ENCODE results near the gene MACROD2.
A peak's percentile ranks its signal among the peaks of the same experiment; 100 is the strongest.
"Not testable (repeated sequence)": the region's sequence is repeated elsewhere in the genome, so short reads cannot be mapped to it uniquely, and the experiment has no call there.

The MACROD2 gene

GRCh38 chr20:15487030-15487429, 1491.7 kb downstream of the MACROD2 start:
- peak; percentile 75 for DNase-seq

- DNase-seq = no peak
Measured at GRCh38 chr20:15487682-15488081, 1492.4 kb downstream of the MACROD2 start.

- DNase-seq = no peak
Measured at GRCh38 chr20:15491575-15491974, 1496.3 kb downstream of the MACROD2 start.

- DNase-seq = no peak
Measured at GRCh38 chr20:15494851-15495250, 1499.5 kb downstream of the MACROD2 start.

- DNase-seq = no peak
Measured at GRCh38 chr20:15496501-15497039, 1501.3 kb downstream of the MACROD2 start.

- DNase-seq = no peak
Measured at GRCh38 chr20:15498926-15499325, 1503.6 kb downstream of the MACROD2 start.

- no peak for DNase-seq
Measured at GRCh38 chr20:15506311-15506710, 1511.0 kb downstream of the MACROD2 start.

GRCh38 chr20:15507151-15507550, 1511.8 kb downstream of the MACROD2 start:
- DNase-seq = no peak

- no peak for DNase-seq
Measured at GRCh38 chr20:15511551-15511950, 1516.2 kb downstream of the MACROD2 start.

GRCh38 chr20:15512916-15513315, 1517.6 kb downstream of the MACROD2 start:
- peak; percentile 9 for DNase-seq

- DNase-seq = no peak
Measured at GRCh38 chr20:15515691-15516090, 1520.4 kb downstream of the MACROD2 start.

GRCh38 chr20:15520930-15521524, 1525.7 kb downstream of the MACROD2 start:
- no peak for DNase-seq

- no peak for DNase-seq
Measured at GRCh38 chr20:15523400-15523799, 1528.1 kb downstream of the MACROD2 start.

GRCh38 chr20:15528391-15529111, 1533.2 kb downstream of the MACROD2 start:
- DNase-seq = peak; percentile 19

GRCh38 chr20:15535863-15536262, 1540.5 kb downstream of the MACROD2 start:
- no peak for DNase-seq

- DNase-seq = not testable (repeated sequence)
Measured at GRCh38 chr20:15537200-15537599, 1541.9 kb downstream of the MACROD2 start.

- no peak for DNase-seq
Measured at GRCh38 chr20:15542655-15543054, 1547.3 kb downstream of the MACROD2 start.

- DNase-seq = no peak
Measured at GRCh38 chr20:15544742-15545141, 1549.4 kb downstream of the MACROD2 start.

GRCh38 chr20:15546525-15547023, 1551.3 kb downstream of the MACROD2 start:
- no peak for DNase-seq

- no peak for DNase-seq
Measured at GRCh38 chr20:15547119-15547518, 1551.8 kb downstream of the MACROD2 start.

- DNase-seq = no peak
Measured at GRCh38 chr20:15550116-15550870, 1555.0 kb downstream of the MACROD2 start.

- peak; percentile 39 for DNase-seq
Measured at GRCh38 chr20:15555913-15556312, 1560.6 kb downstream of the MACROD2 start.

- no peak for DNase-seq
Measured at GRCh38 chr20:15556869-15557268, 1561.6 kb downstream of the MACROD2 start.

All from fibroblast of skin of back (primary cell).